NCI-H1436 treated with DMSO at 0.1 percent for 48 hours (cell line): Measurements from ENCODE around the gene OTOF.

Source experiments
- DNase-seq: peaks from one replicate; lab custom pipeline; 2025; lab: John Stamatoyannopoulos, UW

Gene OTOF

GRCh38 chr2:26477911-26478253, at the start of gene OTOF:
OTOF (minus strand) TSS chr2:26478124.
- DNase-seq, result no peak

GRCh38 chr2:26526589-26526988, 48.7 kb upstream of the OTOF start:
- no peak for DNase-seq

GRCh38 chr2:26526105-26526504, 48.2 kb upstream of the OTOF start:
- no peak for DNase-seq

- no peak for DNase-seq
Measured at GRCh38 chr2:26523750-26524149, 45.8 kb upstream of the OTOF start.

GRCh38 chr2:26522751-26523171, 44.8 kb upstream of the OTOF start:
- DNase-seq, result no peak

GRCh38 chr2:26522325-26522724, 44.4 kb upstream of the OTOF start:
- DNase-seq, result no peak

- no peak for DNase-seq
Measured at GRCh38 chr2:26521913-26522180, 43.9 kb upstream of the OTOF start.

GRCh38 chr2:26521054-26521912, 43.4 kb upstream of the OTOF start:
- DNase-seq, result no peak

GRCh38 chr2:26520148-26520449, 42.2 kb upstream of the OTOF start:
- DNase-seq, result no peak

- DNase-seq, result no peak
Measured at GRCh38 chr2:26519396-26520147, 41.6 kb upstream of the OTOF start.

- no peak for DNase-seq
Measured at GRCh38 chr2:26516781-26517180, 38.9 kb upstream of the OTOF start.

- no peak for DNase-seq
Measured at GRCh38 chr2:26516246-26516645, 38.3 kb upstream of the OTOF start.

- DNase-seq, result no peak
Measured at GRCh38 chr2:26515771-26516170, 37.8 kb upstream of the OTOF start.

- DNase-seq, result no peak
Measured at GRCh38 chr2:26514045-26514444, 36.1 kb upstream of the OTOF start.

GRCh38 chr2:26513261-26513660, 35.3 kb upstream of the OTOF start:
- no peak for DNase-seq

- no peak for DNase-seq
Measured at GRCh38 chr2:26511466-26511865, 33.5 kb upstream of the OTOF start.

GRCh38 chr2:26510344-26510973, 32.5 kb upstream of the OTOF start:
- no peak for DNase-seq

- no peak for DNase-seq
Measured at GRCh38 chr2:26509141-26509540, 31.2 kb upstream of the OTOF start.

- DNase-seq, result no peak
Measured at GRCh38 chr2:26507932-26508331, 30.0 kb upstream of the OTOF start.

- no peak for DNase-seq
Measured at GRCh38 chr2:26507088-26507487, 29.2 kb upstream of the OTOF start.

- no peak for DNase-seq
Measured at GRCh38 chr2:26506279-26506678, 28.4 kb upstream of the OTOF start.

- no peak for DNase-seq
Measured at GRCh38 chr2:26504002-26504401, 26.1 kb upstream of the OTOF start.

GRCh38 chr2:26503231-26503880, 25.4 kb upstream of the OTOF start:
- peak; percentile 61 for DNase-seq
